GM18508 (cell line): ENCODE measurements around the gene MCF2L.

Experiments used
- ATAC-seq: cut with Tn5 transposase; IDR thresholded peaks from one replicate; pipeline ENCODE4 v1.9.1; 2021; ENCODE audit warnings: moderate number of reproducible peaks; ENCODE audit not compliant: insufficient read depth, unreplicated experiment

The MCF2L gene

DNA sequence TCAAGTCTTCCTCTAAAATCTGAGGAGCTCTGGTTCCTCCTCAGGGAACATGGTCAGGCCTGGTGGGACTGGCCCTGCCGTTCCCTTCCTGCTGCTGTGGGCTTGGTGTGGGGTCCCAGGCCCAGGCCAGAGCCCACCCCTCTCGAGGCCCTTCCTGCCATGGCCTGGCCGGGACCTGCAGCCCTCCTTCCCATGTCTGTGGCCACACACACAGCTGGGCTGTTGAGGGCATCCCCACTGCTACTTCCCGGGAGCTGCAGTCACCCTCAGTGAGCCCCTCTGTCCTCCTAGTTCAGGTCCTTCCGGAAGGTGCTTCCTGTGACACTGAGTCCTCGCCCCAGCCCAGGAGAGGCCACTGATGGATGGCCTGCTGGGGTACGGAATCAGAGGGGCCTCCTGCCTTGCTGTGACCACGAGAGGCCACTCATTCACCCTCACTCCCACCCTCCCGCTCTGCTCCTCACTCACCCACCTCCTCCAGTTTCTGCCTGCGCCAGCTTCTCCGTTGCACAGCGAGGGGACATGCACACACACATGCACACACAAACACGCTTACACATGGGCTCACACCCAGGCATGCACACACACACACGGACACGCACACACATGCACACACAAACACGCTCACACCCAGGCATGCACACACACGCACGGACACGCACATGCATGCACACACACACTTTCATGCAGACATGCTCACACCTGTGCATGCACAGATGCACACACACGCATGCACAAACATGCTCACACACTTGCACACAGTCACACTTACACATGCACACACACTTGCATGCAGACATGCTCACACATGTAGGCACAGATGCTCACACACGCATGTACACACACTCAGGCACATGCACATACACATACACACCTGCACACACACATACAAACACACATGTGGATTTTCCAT is 7.3 kb upstream of the MCF2L start:
- ATAC-seq, result no peak

DNA sequence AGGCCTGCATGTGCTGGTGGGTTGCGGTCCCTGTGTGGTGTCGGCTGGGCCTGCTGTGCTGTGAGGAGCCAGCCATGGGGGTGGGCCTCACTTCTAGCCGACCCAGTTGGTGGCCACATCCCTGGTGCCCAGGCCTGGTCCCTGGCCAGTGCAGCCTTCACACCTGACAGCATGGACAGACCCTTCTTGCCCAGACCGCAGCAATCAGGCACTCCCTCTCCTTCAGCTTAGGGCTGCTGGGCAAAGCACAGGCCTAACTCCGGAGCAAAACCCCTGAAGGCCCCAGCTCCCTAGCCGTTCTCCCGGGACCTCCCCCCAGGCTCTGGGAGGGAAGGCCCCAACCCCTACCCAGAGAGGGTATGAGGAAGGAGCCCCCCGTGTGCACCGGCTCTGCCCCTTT is 6.6 kb upstream of the MCF2L start:
- no peak for ATAC-seq

DNA sequence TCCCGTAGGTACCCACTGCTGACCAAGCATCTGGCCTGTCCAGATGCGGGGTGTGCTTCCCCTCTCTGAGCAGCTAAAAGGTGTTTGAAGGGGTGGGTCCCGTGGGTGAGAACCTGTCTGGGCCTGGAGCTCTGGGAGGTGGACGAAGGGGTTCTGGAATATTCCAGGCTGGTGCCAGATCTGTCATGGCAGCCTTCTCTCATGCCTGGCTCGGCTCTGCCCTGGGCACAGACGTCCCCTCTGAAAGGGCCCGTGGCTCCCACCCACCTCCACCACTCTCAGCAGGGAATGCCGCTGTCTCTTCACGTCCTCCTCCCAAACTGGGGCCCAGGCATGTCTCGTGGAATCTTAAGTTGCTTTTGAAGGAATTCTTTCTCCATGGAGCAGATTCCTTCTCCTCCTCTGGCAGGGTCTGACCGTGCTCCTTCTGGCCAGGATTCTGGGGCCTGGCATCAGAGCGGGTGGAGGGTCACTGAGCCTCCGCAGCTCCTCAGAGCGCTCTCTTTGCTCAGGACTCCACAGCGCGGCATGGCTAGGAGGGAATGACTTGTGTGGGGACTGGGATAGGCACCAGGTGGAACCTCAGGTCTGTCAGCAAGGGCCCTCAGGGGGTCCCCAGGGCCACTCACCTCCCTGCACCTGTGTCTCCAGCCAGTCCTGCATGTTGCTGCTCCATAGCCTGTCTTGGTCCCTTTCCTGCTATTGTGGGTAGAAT is 5.9 kb upstream of the MCF2L start:
- no peak for ATAC-seq

DNA sequence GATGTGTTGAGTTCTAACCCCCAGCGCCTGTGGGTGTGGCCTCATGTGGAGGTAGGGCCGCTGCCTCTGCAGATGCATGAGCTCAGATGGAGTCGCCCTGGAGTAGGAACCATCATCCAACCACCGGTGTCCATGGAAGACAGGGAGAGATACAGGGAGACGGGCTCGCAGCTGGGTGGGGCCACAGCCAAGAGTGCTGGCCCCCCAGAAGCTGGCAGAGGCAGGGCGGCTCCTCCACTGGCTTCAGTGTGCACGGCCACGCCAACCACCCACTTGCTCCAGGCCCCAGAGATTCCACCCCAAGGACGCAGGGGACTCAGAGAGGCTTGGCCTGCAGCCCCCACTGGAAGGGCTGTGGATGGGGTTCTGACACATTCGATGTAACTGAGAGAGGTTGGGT is 5.4 kb upstream of the MCF2L start:
- ATAC-seq, result no peak

DNA sequence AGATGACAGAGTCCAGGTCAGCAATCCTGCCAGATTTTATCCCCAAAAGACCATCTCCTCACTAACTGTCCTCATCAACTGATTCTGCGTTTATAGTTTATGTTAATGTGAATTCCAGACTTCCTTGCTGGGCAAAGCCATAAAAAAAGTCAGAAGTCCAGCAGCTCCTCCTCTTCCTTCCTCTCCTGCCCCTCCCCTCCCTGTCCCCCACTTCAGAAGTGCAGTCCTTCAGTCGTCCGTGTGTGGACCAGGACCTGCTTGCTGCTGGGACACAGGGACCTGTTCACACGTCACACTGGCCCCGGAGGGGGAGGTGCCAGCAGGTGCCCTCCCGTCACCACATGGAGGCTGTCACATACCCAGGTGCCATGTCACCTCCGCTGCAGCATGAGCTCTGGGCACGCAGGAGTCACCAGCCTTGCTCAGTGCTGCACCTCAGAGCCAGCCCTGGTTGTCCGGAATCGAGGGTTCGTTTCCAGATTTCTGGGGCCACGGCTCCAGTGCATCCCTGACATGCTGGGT is 4.0 kb upstream of the MCF2L start:
- ATAC-seq, result no peak

DNA sequence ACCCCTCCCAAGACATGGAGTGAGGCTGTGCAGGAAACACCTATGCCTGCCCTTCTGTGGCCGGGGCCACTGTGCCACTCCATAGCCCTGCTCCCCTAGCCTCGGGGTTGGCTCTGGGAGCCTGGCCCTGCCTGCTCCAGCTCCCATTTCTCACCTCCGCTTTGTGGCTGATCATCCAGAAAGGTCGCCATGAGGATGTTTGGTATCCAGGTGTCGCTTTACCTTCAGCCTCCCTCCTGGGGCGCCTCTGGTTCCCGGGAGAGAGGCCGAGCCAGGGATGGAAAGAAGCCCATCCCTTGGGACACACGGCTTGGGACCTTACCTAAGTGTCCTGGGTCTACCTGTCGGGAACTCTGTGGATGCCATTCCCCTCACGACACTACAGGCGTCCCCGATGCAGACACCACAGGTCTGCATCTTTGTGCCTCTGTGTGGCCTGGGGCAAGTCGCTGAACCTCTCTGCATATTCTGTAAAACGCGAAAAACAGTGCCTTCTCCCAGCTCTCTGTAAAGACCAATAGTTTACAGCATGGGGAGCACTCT is 3.4 kb upstream of the MCF2L start:
- ATAC-seq, result no peak

DNA sequence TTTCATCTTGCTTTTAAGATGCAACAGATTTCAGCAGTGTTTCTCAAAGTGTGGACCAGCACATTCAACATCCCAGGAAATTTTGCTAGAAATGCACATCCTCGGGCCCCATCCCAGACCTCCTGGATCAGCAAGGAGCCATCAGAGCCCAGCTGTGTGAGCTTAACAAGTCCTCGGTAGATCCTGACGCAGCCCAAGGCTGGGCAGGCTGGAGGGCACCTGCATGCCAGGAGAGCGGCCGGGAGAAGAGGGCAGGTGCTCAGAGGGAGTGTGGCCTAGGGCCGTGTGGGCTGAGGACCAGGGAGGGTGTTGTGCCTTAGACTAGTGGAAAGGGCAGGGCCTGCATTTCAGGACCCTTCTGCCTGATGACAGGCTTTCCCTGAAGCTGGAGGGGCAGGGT is 2.2 kb upstream of the MCF2L start:
- ATAC-seq, result no peak

DNA sequence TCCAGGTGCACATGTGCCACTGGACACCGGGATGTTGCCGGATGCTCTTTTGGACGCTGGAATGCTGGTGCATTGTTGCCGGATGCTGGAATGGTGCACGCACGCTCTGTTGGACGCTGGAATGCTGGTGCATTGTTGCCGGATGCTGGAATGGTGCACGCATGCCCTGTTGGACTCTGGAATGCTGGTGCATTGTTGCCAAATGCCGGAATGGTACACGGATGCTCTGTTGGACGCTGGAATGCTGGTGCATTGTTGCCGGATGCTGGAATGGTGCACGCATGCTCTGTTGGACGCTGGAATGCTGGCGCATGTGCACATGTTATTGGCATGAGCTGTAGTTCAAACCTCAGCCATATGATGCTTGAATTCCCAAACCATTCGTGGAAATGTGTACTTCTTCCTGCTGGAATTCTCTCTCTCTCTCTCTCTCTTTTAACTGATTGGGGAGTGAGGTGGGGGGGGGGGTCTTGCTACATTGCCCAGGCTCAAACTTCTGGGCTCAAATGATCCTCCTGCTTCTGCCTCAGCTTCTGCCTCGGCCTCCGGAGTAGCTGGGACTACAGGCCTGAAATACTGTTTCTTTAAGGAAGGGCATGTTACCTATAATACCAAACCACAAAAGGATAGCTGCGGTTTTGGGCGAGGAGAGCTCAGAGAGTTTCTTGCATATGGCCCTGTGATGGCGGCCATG is 1.2 kb upstream of the MCF2L start:
- ATAC-seq, result no peak

DNA sequence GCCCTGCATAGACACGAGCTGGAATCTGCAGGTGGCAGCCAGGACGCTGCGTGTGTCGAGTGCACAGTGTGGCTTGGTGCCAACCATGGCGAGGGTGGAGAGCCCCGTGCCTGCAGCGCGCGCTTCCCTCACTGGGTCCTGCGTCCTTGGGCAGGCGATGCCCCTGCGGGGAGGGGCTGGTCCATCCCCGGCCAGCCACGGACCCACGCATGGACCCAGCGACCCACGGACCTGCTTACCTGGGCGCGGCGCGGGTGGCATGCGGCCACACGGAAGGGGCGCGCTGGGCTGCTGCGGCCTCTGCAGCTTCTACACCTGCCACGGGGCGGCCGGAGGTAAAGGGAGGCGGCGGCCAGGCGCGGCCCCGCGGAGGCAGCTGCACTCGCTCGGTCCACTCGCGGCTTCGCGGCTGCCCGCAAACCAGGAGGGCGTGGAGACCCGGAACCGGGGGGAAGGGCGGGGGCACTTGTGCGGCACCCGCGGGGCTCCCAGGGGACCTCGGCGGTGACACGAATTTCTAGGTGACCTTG is 569 bp upstream of the MCF2L start:
- ATAC-seq, result no peak

DNA sequence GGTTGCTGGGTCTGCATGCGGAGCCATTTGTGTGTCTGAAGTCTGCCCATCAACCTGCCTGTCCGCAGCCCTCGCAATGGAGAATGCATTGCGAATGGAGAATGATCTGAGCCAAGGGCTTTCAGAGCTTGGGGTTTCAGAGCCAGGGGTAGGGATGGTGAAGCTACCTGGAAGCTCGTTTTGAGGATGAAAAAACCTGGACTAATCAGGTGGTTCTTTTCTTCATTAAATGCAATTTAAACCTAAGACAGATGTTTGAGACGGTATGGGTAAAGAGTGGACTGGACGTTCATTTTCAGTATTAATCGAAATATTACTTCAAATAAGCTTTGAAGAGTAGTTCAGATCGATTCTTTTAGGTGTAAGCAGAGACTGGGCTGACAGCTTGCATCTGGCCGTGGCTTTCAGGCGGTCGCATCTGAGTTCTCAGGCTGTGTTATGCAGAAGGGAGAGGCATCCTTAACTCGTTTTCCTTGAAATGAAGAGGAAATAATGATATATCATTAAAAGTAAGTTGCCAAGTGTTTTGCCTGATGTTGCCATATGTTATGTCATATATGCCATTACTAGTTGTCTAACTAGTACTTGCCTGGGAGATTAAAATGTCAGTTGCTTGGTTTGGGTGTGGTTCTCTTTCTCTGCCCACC is 801 bp downstream of the MCF2L start:
- no peak for ATAC-seq

DNA sequence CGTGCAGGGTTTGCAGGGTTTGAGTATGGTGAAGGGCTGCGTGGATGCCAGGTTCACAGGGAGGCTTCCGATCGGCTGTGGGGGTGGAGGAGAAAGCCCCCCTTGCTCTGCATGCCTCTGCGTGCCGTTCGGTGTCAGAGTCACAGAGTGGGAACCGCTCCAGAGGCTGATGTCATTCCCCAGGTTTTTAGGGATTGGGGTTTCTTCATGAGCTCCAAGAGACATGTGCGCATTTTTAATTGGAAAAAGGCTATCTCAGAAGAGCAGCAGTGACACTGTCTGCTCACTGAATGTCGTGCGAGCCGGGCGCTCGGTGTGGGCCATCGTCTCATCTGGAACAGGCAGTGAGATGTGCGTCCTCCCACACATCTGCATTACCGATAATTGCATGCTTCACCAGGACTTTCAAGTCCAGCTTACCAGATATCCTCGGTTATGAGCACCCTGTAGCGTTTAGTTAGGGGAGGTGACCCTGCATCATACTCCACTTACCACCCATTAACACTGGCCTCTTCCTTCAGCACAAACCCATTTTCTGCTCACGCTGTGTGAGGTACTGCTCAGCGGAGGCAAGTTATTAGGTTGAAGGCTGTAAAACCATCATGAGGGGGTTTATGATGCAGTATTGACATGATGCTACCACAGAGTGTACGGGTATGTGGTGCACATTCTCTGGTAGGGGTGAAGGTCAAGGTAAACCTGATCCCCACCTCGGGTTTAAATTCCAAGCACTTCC is 1.7 kb downstream of the MCF2L start:
- ATAC-seq, result no peak

DNA sequence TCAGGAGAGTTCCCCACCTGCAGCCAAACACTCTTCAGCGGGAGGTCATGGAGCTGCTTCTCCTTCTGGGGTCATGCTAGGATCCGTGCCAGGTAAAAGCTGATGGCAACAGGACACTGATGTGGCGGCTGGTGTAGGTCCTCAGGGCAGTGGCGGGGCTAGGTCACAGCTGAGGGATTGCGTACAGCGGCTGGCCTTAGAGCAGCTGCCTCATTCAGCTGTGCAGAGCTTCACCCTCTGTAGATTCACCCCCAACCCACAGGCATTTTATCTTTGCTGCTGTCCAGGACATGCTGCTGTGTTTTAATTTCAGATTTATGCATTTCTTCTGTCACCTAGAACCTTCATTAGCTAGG is 2.3 kb downstream of the MCF2L start:
- no peak for ATAC-seq

DNA sequence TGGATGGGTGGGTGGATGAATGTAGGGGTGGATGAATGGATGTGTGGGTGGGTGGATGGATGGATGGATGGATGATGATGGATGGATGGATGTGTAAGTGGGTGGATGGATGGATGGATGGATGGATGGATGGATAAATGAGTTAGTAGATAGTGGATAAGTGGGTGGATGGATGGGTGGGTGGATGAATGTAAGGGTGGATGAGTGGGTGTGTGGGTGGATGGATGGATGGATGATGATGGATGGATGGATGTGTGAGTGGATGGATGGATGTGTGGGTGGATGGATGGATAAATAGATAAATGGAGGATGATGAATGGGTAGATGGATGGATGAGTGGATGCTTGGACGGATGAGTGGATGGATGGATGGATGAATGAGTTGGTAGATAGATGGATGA is 3.2 kb downstream of the MCF2L start:
- no peak for ATAC-seq

DNA sequence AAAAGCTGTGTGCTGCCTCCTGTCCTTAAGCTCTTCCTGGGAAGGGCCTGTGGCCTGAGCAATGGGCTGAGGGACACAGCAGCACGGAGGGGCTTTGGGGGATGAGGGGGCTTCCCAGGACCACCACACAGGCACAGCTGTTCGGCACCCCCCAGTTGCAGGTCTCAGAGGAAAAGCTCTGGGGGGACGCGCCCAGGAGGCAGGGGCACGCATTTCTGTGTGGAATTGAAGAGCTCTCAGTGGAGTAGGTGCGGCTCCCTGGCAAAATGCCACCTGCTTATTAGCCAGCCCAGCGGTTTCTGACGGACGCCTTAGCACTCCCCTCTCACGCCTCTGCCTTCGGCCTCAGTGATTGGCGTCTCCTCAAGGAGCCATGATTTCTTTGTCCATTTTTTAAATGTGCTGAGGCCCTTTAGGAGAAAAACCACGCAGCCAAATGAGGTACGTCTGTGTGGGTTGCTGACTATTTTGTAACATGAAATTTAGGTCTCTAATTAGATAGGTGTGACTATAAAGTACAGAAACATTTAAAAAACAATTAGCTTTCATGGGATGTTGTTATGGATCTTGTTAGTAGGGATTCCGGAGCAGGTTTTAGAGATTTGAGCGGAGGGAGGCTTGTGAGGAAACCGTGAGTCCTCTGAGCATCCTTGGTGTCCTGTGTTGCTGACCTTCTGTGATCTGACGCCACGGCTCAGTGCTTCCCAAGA is 4.0 kb downstream of the MCF2L start:
- ATAC-seq, result no peak

DNA sequence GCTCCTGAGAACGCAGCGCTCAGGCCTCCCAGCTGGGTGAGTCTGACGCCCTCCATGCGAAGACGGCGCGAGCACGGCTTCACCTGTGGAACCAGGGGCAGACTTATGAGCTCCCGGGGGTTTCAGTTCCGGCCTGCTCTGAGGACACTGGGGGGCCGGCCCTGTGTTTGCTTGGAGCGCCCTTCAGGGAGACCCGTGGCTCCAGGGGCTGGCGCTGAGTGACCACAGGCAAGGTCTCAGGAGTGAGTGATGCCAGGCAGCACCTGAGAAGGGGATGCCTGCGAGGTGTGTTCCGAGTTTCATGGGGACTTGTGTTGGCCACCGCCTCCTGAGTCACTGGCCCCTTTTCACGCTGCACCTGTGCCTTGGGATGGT is 4.5 kb downstream of the MCF2L start:
- no peak for ATAC-seq

DNA sequence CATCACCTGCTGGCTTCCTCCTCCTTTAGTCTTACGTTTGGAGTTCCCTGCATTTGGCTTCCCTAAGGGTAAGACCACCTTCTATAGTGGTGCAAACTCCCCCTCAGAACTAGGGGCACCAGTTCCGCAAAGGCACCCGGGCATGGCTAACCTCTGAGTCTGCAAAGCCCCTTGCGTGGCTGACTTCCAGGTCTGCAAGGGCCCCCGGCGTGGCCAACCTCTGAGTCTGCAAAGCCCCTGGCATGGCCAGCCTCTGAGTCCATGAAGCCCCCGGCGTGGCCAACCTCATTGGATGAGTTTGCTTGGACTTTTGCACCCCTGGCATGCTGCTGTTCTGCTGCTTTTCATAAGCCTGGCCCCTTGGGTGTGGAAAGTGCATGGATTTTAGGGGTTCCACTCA is 5.1 kb downstream of the MCF2L start:
- ATAC-seq, result no peak

DNA sequence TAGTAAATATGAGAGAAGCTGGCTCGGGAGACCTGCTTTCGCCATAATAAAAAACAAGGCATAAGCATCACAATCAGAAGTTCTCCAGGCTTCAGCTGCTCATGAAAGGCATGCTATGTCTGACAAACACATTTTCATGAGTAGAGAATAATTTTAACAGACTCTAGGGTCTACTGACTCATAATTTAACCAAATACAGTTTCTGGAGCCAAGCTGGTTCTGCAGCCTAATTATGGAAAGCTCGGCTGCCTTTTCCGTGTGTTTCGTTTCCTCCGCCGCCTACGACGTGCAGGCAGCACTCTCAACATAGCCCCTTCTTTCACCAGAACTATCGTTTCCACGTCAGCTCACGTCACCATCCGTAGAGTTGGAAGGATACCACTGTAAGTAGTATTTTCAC is 5.7 kb downstream of the MCF2L start:
- ATAC-seq, result no peak

DNA sequence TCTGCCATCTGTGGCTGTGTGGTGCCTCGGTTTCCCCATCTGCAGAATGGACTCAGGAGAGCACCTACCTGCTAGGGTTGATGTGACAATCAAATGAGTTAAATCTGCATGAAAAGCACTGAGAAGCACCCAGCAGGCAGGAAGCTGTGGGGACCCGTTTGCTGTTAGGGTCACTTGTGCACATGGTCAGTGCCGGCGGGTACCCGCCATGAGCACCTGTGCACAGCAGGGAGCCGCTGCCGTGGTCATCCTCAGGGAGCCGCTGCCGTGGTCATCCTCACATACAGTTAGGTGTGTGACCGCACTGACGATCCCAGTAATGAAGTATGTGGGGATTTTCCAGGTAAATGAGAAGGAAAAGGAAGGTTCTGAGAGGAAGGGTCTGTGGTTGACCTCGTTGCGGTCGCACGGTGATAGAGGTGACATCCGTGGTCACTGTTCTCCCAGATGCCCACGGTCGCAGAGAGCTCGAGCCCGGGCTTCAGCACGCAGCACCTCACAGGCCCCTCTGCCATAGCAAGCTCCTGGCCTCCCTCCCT is 6.5 kb downstream of the MCF2L start:
- no peak for ATAC-seq

DNA sequence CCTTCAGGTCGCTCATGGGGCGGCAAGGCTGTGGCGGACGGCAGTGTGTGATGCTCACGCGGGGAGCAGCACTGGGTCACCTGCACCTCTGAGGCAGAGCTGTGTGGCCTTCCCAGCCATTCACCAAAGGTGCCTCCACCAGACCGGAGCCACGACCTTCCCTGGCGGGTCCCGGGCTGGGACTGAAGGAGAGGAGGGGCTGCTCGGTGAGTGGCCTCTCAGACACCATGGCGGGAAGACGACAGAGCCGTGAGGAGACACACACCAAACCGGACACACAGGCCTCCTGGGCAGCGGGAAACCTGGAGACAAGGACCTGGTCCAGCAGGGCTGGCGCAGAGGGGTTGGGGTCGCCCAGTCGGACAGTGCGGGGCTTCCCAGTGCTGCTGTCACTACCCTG is 7.5 kb downstream of the MCF2L start:
- no peak for ATAC-seq
